Measurements from ENCODE around the gene CHN1.

DNA sequence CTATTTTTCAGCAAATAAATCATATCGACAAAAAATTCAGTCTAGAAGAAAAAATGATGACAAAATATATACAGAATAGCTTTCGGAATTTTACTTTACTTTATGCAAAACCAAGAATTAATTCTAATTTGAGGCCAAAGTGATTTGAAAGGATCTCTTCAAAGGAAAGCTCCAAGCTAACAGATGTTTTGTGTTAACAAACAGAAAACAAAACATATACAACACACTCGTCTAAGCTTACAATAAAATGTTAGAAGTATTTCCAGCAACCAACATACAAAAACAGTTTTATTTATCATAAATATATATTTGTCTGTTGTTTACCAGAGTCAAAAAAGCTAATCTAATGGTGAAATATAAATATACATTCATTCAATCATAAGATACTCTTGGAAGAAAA, 122.8 kb downstream of the CHN1 start:
- no peak for TF ChIP-seq BHLHE40 (IDR thresholded peaks at IDR 0.05; ENCODE audit: borderline replicate concordance)
- TF ChIP-seq, protein P1, sequence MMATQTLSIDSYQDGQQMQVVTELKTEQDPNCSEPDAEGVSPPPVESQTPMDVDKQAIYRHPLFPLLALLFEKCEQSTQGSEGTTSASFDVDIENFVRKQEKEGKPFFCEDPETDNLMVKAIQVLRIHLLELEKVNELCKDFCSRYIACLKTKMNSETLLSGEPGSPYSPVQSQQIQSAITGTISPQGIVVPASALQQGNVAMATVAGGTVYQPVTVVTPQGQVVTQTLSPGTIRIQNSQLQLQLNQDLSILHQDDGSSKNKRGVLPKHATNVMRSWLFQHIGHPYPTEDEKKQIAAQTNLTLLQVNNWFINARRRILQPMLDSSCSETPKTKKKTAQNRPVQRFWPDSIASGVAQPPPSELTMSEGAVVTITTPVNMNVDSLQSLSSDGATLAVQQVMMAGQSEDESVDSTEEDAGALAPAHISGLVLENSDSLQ (IDR thresholded peaks at IDR 0.05) = no peak
- TF ChIP-seq SP1 (IDR thresholded peaks at IDR 0.05) = no peak
- no peak for TF ChIP-seq FOXM1 (IDR thresholded peaks at IDR 0.05; ENCODE audit: borderline replicate concordance)
- TF ChIP-seq TARDBP (IDR thresholded peaks at IDR 0.05) = no peak
- no peak for TF ChIP-seq SUZ12 (IDR thresholded peaks at IDR 0.05)
- no peak for TF ChIP-seq ELF4 (IDR thresholded peaks at IDR 0.05)
- no peak for TF ChIP-seq LEF1 (IDR thresholded peaks at IDR 0.05; ENCODE audit: borderline replicate concordance)
- TF ChIP-seq FOXA1 (IDR thresholded peaks at IDR 0.05) = no peak
- no peak for TF ChIP-seq FOXK2 (IDR thresholded peaks at IDR 0.05)
- TF ChIP-seq ARNT (IDR thresholded peaks at IDR 0.05) = no peak
